SU-DHL-6 (cell line): ENCODE results near the gene SLC39A11.

Experiments
- H2AFZ ChIP-seq: fragments of 200-600 bp; sonication (generic); 2 replicates; pipeline ENCODE4 v1.6.1; 2014; ENCODE audit warnings: low read depth, mild to moderate bottlenecking, moderate library complexity, mixed read lengths, antibody characterized with exemption, low read length; ENCODE audit not compliant: severe bottlenecking
- H3F3A ChIP-seq: fragments of 200-600 bp; shearing (Covaris generic); 2 replicates; pipeline ENCODE4 v1.6.0; 2016; ENCODE audit warnings: antibody characterized with exemption, mild to moderate bottlenecking; ENCODE audit not compliant: insufficient read depth
- H3K27ac ChIP-seq: fragments of 200-600 bp; sonication (generic); 2 replicates; pipeline ENCODE4 v1.5.1; 2016; ENCODE audit warnings: low read depth, mild to moderate bottlenecking, low read length, moderate library complexity, mixed read lengths
- H3K27me3 ChIP-seq: fragments of 200-600 bp; sonication (generic), shearing (Covaris generic); 2 replicates; pipeline ENCODE4 v1.6.0; 2014; ENCODE audit warnings: mild to moderate bottlenecking, low read length
- H3K36me3 ChIP-seq: fragments of 200-600 bp; sonication (generic); 2 replicates; pipeline ENCODE4 v1.6.1; 2014; ENCODE audit warnings: mild to moderate bottlenecking, low read length, mixed read lengths
- H3K4me2 ChIP-seq: fragments of 300-600, 200-600 bp; shearing (Covaris generic), sonication (generic); 2 replicates; pipeline ENCODE4 v1.6.0; 2014; ENCODE audit warnings: low read length, low read depth, mild to moderate bottlenecking; ENCODE audit not compliant: poor library complexity, severe bottlenecking
- H3K4me3 ChIP-seq: fragments of 200-600 bp; sonication (generic); 2 replicates; pipeline ENCODE4 v1.5.1; 2014; ENCODE audit warnings: antibody characterized with exemption, low read length, mild to moderate bottlenecking, mixed read lengths; ENCODE audit not compliant: insufficient read depth, poor library complexity, severe bottlenecking
- H3K79me2 ChIP-seq: fragments of 200-600 bp; sonication (generic); 2 replicates; pipeline ENCODE4 v1.6.1; 2014; ENCODE audit warnings: mild to moderate bottlenecking, low read length, moderate library complexity; ENCODE audit not compliant: insufficient read depth
- H3K9ac ChIP-seq: fragments of 200-600 bp; sonication (generic); 2 replicates; pipeline ENCODE4 v1.7.0; 2014; ENCODE audit warnings: mild to moderate bottlenecking, low read length
- H3K9me2 ChIP-seq: fragments of 200-600 bp; sonication (generic); replicated peaks from 2 replicates; pipeline ENCODE4 v1.6.1; 2014; ENCODE audit warnings: low read length; ENCODE audit not compliant: insufficient read depth
- H3K9me3 ChIP-seq: fragments of 200-600 bp; sonication (generic); 2 replicates; pipeline ENCODE4 v1.6.1; 2014; ENCODE audit warnings: low read length, mixed read lengths; ENCODE audit not compliant: insufficient read depth
- H4K20me1 ChIP-seq: fragments of 200-600 bp; sonication (generic); 2 replicates; pipeline ENCODE4 v1.6.1; 2014; ENCODE audit warnings: low read depth, mild to moderate bottlenecking, antibody characterized with exemption, low read length, moderate library complexity, mixed read lengths
- CTCF ChIP-seq: fragments of 200-600 bp; sonication (generic); IDR thresholded peaks from one replicate; pipeline ENCODE4 v1.5.1; 2017; ENCODE audit warnings: antibody characterized with exemption, mild to moderate bottlenecking, low read length, moderate library complexity; ENCODE audit not compliant: insufficient read depth, poor library complexity, severe bottlenecking
- EZH2phosphoT487 ChIP-seq: fragments of 200-600 bp; sonication (generic), shearing (Covaris generic); conservative IDR thresholded peaks from 2 replicates; pipeline ENCODE4 v1.6.1; 2018; ENCODE audit warnings: mild to moderate bottlenecking, antibody characterized with exemption, low read length, moderate library complexity, mixed read lengths

Gene SLC39A11

DNA sequence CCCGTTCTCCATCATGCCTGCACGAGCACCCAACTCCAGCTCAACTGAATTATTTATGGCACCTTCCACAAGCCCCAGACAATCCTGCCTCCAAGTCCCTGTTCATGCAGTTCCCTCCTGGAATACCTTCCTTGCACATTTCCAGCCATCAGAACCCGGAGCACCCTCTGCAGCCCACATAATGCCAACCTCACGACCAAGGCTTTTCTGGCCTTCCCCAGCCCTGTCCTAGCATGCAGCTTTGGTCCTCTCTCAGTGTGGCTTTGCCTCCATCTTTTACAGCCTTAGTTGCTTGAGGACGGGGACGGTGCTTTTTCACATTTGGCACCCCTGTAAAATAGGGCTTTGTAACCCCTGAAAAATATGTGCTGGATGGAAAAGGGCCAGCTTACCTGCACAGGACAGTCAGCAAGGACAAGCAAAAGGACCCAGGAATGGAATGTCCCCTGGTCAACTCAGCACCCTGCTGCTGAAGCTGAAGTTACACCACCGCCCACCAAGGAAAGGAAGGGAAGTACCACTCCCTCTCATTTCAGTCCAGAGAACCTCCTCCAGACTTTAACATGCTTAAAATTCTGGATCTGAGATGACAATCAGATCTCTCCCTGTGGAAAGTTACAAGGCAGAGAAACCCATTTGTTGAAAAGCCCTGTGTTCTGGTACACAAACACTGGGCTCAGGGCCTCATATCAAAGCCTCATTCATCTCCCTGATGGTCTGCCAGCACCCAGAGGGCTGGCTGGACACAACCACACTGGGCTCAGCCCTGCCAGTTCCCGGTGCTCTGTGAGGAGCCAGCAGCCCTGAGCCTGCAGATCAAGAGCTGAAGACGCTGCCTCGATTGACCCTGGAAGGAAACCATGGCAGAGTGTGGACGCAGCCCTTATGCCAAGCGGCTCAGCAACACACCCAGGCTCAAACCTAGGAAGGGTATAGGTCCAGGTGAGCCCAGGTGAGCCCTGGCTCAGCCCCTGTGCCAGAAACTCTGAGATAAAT is 2.9 kb downstream of the SLC39A11 start:
- H3K27me3 ChIP-seq = no peaks in the 10 kb centered on the region
- H3K79me2 ChIP-seq = peaks cover 8% of the 10 kb centered on the region
- H3K4me2 ChIP-seq = no peak overlapping the region
- H3K36me3 ChIP-seq = no peaks in the 10 kb centered on the region
- no peak overlapping the region for H3K9ac ChIP-seq
- H4K20me1 ChIP-seq = no peaks in the 10 kb centered on the region
- no peak overlapping the region for H3K27ac ChIP-seq
- H3K9me3 ChIP-seq = no peaks in the 10 kb centered on the region
- H3K4me3 ChIP-seq = no peak overlapping the region
- no peak overlapping the region for H2AFZ ChIP-seq
- no peaks in the 10 kb centered on the region for H3K9me2 ChIP-seq
- TF ChIP-seq EZH2phosphoT487 = no peak
- TF ChIP-seq CTCF = no peak
- H3F3A ChIP-seq = no peaks in the 10 kb centered on the region; the same call in 1 of the 2 replicates

DNA sequence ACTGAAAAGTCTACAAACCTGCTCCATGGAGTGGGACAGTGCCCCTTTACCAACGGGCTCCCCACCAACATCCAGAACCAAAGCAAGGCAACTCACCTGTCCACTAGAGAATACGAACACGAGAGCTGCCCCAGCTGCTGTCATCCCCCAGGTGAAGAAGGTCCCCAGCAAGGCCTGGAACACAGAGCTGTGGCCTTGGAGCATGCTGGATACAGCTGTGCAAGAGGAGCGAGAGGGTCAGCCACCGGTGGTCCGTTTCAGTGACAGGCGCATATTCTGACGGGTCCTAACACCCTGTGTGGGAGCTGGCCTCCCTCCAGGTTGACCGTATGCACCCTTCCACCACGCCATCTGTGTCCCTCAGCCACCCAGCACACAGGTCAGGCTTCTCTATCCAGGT is 3.9 kb downstream of the SLC39A11 start:
- peaks cover 2% of the 10 kb centered on the region; the same call in 1 of the 2 replicates for H3K36me3 ChIP-seq
- H3K9me2 ChIP-seq = no peaks in the 10 kb centered on the region
- no peak overlapping the region for H3K27ac ChIP-seq
- no peaks in the 10 kb centered on the region; the same call in 1 of the 2 replicates for H3F3A ChIP-seq
- no peak overlapping the region for H3K4me3 ChIP-seq
- no peak overlapping the region for H3K9ac ChIP-seq
- no peak for TF ChIP-seq CTCF
- TF ChIP-seq EZH2phosphoT487 = no peak
- H3K9me3 ChIP-seq = no peaks in the 10 kb centered on the region
- no peaks in the 10 kb centered on the region for H3K27me3 ChIP-seq
- H2AFZ ChIP-seq = no peak overlapping the region
- H3K4me2 ChIP-seq = no peak overlapping the region
- no peaks in the 10 kb centered on the region for H4K20me1 ChIP-seq
- H3K79me2 ChIP-seq = peaks cover 8% of the 10 kb centered on the region

- Histone ChIP-seq H2AFZ (no peak overlapping the region), H3K27me3 (no peaks in the 10 kb centered on the region), H3K4me2 (no peak overlapping the region), H3K4me3 (no peak overlapping the region), H3K9ac (no peak overlapping the region), H3F3A (no peaks in the 10 kb centered on the region), H3K9me2 (no peaks in the 10 kb centered on the region), H3K9me3 (no peaks in the 10 kb centered on the region), H3K27ac (no peak overlapping the region), H4K20me1 (no peaks in the 10 kb centered on the region), H3K36me3 (peaks cover 4% of the 10 kb centered on the region; the same call in 1 of the 2 replicates), H3K79me2 (peaks cover 7% of the 10 kb centered on the region)
- TF ChIP-seq CTCF = no peak
- TF ChIP-seq EZH2phosphoT487 = no peak
Observed at GRCh38 chr17:73083432-73083831, 9.1 kb downstream of the SLC39A11 start.
